Sigmoid colon (tissue), 7 donors: ENCODE data around the gene BTNL9. TPM values are rescaled to one million over a fixed set of nuclear protein-coding genes. Genes with fewer than 3 reads are reported as not detected.

Experiments
- DNase-seq: peaks from one replicate; pipeline ENCODE4 v3.0.0-alpha.2; 2019
- H3K27ac ChIP-seq, 4 donors: fragments of 200-600 bp; sonication (generic); one replicate each; pipeline ENCODE4 v1.5.1; 2016 to 2019; ENCODE audit warnings: mild to moderate bottlenecking in 1 of 4
- H3K27me3 ChIP-seq, 3 donors: fragments of 200-600 bp; sonication (generic); one replicate each; pipeline ENCODE4 v1.5.1; 2019; ENCODE audit warnings: mild to moderate bottlenecking in 1 of 3
- H3K36me3 ChIP-seq, 4 donors: fragments of 200-600 bp; sonication (generic); one replicate each; pipeline ENCODE4 v1.5.1; 2016 to 2019
- H3K4me1 ChIP-seq, 4 donors: fragments of 200-600 bp; sonication (generic); one replicate each; pipeline ENCODE4 v1.5.1; 2017 to 2019
- H3K4me3 ChIP-seq, 4 donors: fragments of 200-600 bp; sonication (generic); one replicate each; pipeline ENCODE4 v1.5.1; 2017 to 2019; ENCODE audit warnings: mild to moderate bottlenecking in 2 of 4, moderate library complexity in 1 of 4
- H3K9me3 ChIP-seq, 4 donors: fragments of 200-600 bp in 3 of 4; sonication (generic) in 3 of 4; one replicate each; pipeline versions ENCODE4 v1.5.1 to v1.6.1; 2013 to 2019
- CTCF ChIP-seq, 4 experiments: fragments of 450-650 bp in 3 of 4; fragments of 200-600 bp in 1 of 4; IDR thresholded peaks; one replicate each; pipeline ENCODE4 v1.5.1; 2016 to 2019; ENCODE audit warnings: antibody characterized with exemption in 4 of 4, mild to moderate bottlenecking in 3 of 4, moderate library complexity in 2 of 4
- EP300 ChIP-seq, 4 donors: sonication (generic); formaldehyde crosslinking; IDR thresholded peaks; one replicate each; pipeline ENCODE4 v1.6.1; 2017; ENCODE audit warnings: antibody characterized with exemption in 4 of 4
- POLR2A ChIP-seq, 2 donors: fragments of 450-650 bp; IDR thresholded peaks; one replicate each; pipeline ENCODE4 v1.6.1; 2016; ENCODE audit warnings: antibody characterized with exemption in 2 of 2, mild to moderate bottlenecking in 2 of 2, moderate library complexity in 2 of 2
- POLR2AphosphoS5 ChIP-seq, 4 donors: sonication (generic); formaldehyde crosslinking; IDR thresholded peaks; one replicate each; pipeline ENCODE4 v1.6.1; 2017; ENCODE audit warnings: antibody characterized with exemption in 4 of 4
- WGBS, 2 donors: extraction: QIAGEN DNeasy Blood & Tissue Kit; methylation state at CpG; one replicate each; pipeline ENCODE4 v1.1.7; 2013; 5-methylcytosine and 5-hydroxymethylcytosine counted together
- intact Hi-C: fragments of 100-400 bp; cut with DNase I; formaldehyde crosslinking; loops from one replicate; pipeline ENCODE4 v1.15.1; 2023
- polyA plus RNA-seq, 3 donors: library from polyadenylated mRNA; stranded (reverse); fragments of 200-250 nt; gene quantifications; one replicate each; pipeline ENCODE4 v1.2.3, GENCODE V29; 2013
- total RNA-seq, 4 donors: library from RNA; depleted of rRNA; stranded (reverse); fragments of >200 nt; gene quantifications; one replicate each; pipeline ENCODE4 v1.1.0, GENCODE V29; 2016
- donor health status: healthy with polysubstance abuse.
- donor health status: Bipolar disorder and iron deficiency.
- donor health status: healthy.

BTNL9 gene
- total RNA-seq, result 10 to 100 TPM in 1 of 4 donors, 1 to 10 TPM in 3; 4.2 to 34.9 (median 7.1) TPM
- 1 to 10 TPM in 2 of 3 donors, under 1 TPM in 1; 0.46 to 5.0 (median 1.8) TPM for polyA plus RNA-seq

DNA sequence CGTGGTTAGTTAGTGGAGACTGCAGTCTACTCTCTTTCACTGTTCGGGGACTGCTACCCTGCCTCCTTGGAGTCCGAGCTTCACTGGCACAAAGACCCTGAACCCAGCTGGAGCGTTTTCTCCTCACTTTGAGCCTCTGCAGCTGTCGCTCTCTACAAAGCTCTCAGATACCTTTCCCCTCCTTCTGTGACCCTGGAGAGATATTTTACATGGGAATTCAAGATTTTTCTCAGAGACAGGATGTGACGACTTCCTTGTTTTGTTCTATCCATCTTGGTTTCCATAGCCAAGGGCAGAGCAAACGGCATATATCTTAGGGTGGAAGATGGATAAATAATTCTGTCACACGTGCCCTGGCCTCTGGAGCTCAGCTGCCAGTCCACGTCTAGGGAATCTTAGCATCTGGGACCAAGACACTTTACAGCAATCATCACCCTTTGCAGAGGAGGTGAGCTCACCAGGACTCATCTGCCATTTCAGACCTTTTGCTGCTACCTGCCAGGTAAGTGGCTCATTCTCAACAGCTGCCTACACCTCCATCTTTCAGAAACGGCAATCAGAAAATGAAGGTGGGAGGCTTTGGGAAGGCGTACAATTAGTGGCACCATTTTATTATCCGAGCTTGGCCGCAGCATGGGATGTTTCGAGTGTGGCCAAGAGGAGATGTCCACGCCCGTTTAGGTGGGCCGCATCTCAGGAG lies at the start of gene BTNL9:
Gene BTNL9 (plus strand): TSS at position 336 of the 700 bp plus-strand sequence. CDS start 5,224 bp downstream, outside the sequence.
- H3K27me3 ChIP-seq, result peaks cover 0 to 45% (median 0%) of the 10 kb centered on the region in 3 donors
- TF ChIP-seq POLR2A (IDR thresholded peaks at IDR 0.05) (no peak), POLR2AphosphoS5 (IDR thresholded peaks at IDR 0.05) (no peak), CTCF (IDR thresholded peaks at IDR 0.05) (no peak), EP300 (IDR thresholded peaks at IDR 0.05) (no peak)
- no peak within 1 kb of the TSS for H3K27ac ChIP-seq
- no peaks in the 10 kb centered on the region for H3K36me3 ChIP-seq
- H3K9me3 ChIP-seq, result no peaks in the 10 kb centered on the region
- peak within 1 kb of the TSS in 1 of 4 donors; percentile 8 for H3K4me3 ChIP-seq
- intact Hi-C loops, result no loop called here
- DNase-seq, result no peak
- WGBS, 2 donors, result 56 to 71% methylated on average over 17 of the region's 17 CpGs
- no peaks in the 10 kb centered on the region for H3K4me1 ChIP-seq

GRCh38 chr5:180990882-180991242 lies 49.2 kb upstream of the BTNL9 start:
- no peaks in the 10 kb centered on the region for H3K27me3 ChIP-seq
- no peaks in the 10 kb centered on the region for H3K4me1 ChIP-seq
- DNase-seq, result no peak
- H3K4me3 ChIP-seq, result no peak overlapping the region
- TF ChIP-seq POLR2AphosphoS5 (IDR thresholded peaks at IDR 0.05), result no peak
- no peak for TF ChIP-seq POLR2A (IDR thresholded peaks at IDR 0.05)
- TF ChIP-seq EP300 (IDR thresholded peaks at IDR 0.05), result no peak
- no peak for TF ChIP-seq CTCF (IDR thresholded peaks at IDR 0.05)
- 45 to 75% methylated on average over 5 of the region's 5 CpGs for WGBS, 2 donors
- peaks cover 0 to 3% (median 0%) of the 10 kb centered on the region in 4 donors for H3K9me3 ChIP-seq
- intact Hi-C loops, result no loop called here
- no peak overlapping the region for H3K27ac ChIP-seq
- no peaks in the 10 kb centered on the region for H3K36me3 ChIP-seq

- intact Hi-C loops, result no loop called here
- peaks cover 0 to 4% (median 0%) of the 10 kb centered on the region in 3 donors for H3K27me3 ChIP-seq
- no peak for DNase-seq
Measured at GRCh38 chr5:181001947-181002346, 38.1 kb upstream of the BTNL9 start.

DNA sequence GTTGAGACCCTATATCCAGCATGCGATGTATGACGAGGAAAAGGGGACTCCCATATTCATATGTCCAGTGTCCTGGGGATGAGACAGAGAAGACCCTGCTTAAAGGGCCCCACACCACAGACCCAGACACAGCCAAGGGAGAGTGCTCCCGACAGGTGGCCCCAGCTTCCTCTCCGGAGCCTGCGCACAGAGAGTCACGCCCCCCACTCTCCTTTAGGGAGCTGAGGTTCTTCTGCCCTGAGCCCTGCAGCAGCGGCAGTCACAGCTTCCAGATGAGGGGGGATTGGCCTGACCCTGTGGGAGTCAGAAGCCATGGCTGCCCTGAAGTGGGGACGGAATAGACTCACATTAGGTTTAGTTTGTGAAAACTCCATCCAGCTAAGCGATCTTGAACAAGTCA lies 34.3 kb upstream of the BTNL9 start:
- Histone ChIP-seq H3K9me3 (no peaks in the 10 kb centered on the region), H3K4me3 (no peak overlapping the region), H3K27me3 (peaks cover 0 to 11% (median 0%) of the 10 kb centered on the region in 3 donors), H3K4me1 (no peaks in the 10 kb centered on the region), H3K27ac (no peak overlapping the region), H3K36me3 (no peaks in the 10 kb centered on the region)
- WGBS, 2 donors, result 80 to 87% methylated on average over 9 of the region's 9 CpGs
- TF ChIP-seq POLR2A (IDR thresholded peaks at IDR 0.05), result no peak
- no peak for TF ChIP-seq CTCF (IDR thresholded peaks at IDR 0.05)
- no peak for TF ChIP-seq POLR2AphosphoS5 (IDR thresholded peaks at IDR 0.05)
- TF ChIP-seq EP300 (IDR thresholded peaks at IDR 0.05), result no peak
- intact Hi-C loops, result loop anchor here (5.0 kb wide), 1 partner anchor 58 kb away; no protein-coding TSS in a partner anchor
- DNase-seq, result no peak

More at GRCh38 chr5:181001947-181002346, 38.1 kb upstream of the BTNL9 start:
- H3K36me3 ChIP-seq, result no peaks in the 10 kb centered on the region
- no peak overlapping the region for H3K27ac ChIP-seq
- no peak overlapping the region for H3K4me3 ChIP-seq
- H3K4me1 ChIP-seq, result no peaks in the 10 kb centered on the region
- H3K9me3 ChIP-seq, result no peaks in the 10 kb centered on the region
- no peak for TF ChIP-seq EP300 (IDR thresholded peaks at IDR 0.05)
- no peak for TF ChIP-seq CTCF (IDR thresholded peaks at IDR 0.05)
- no peak for TF ChIP-seq POLR2A (IDR thresholded peaks at IDR 0.05)
- no peak for TF ChIP-seq POLR2AphosphoS5 (IDR thresholded peaks at IDR 0.05)
